ENCODE results near the gene CDKAL1. TPM values are rescaled to one million over a fixed set of nuclear protein-coding genes. Genes with fewer than 3 reads are reported as not detected.

The CDKAL1 gene
- total RNA-seq, 4 donors from 2014 or later: 10.3 to 11.2 (median 10.5) TPM

GRCh38 chr6:20566109-20566508 is 31.9 kb downstream of the CDKAL1 start:
- H3K27ac ChIP-seq (replicated peaks in 1 of 4): no peak overlapping the region
- no peak for DNase-seq (ENCODE audit: extremely low spot score)
- no peaks in the 10 kb centered on the region for H3K4me1 ChIP-seq
- no peaks in the 10 kb centered on the region for H3K27me3 ChIP-seq
- no peaks in the 10 kb centered on the region for H3K36me3 ChIP-seq
- intact Hi-C loops (cut with DNase I): no loop called here
- no peak overlapping the region for H3K4me3 ChIP-seq
- H3K9me3 ChIP-seq: no peaks in the 10 kb centered on the region
- no peak for TF ChIP-seq CTCF (IDR thresholded peaks at IDR 0.05)
- no peak for TF ChIP-seq EP300 (IDR thresholded peaks at IDR 0.05)
- TF ChIP-seq POLR2A (IDR thresholded peaks at IDR 0.05; ENCODE audit: low read depth): no peak
- TF ChIP-seq POLR2AphosphoS5 (IDR thresholded peaks at IDR 0.05): no peak
- WGBS: 92% methylated on average over 3 of the region's 3 CpGs

- WGBS: 83% methylated on average over 3 of the region's 3 CpGs
- Histone ChIP-seq H3K27me3 (no peaks in the 10 kb centered on the region), H3K27ac (replicated peaks in 1 of 4) (no peak overlapping the region), H3K9me3 (no peaks in the 10 kb centered on the region), H3K36me3 (no peaks in the 10 kb centered on the region), H3K4me1 (peaks cover 4 to 14% (median 12%) of the 10 kb centered on the region in 4 donors), H3K4me3 (no peak overlapping the region)
- intact Hi-C loops (cut with DNase I): no loop called here
- TF ChIP-seq CTCF (IDR thresholded peaks at IDR 0.05): no peak
- TF ChIP-seq POLR2AphosphoS5 (IDR thresholded peaks at IDR 0.05): no peak
- TF ChIP-seq EP300 (IDR thresholded peaks at IDR 0.05): no peak
- TF ChIP-seq POLR2A (IDR thresholded peaks at IDR 0.05; ENCODE audit: low read depth): no peak
- DNase-seq (ENCODE audit: extremely low spot score): no peak
Observed at GRCh38 chr6:20569000-20569610, 34.8 kb downstream of the CDKAL1 start.

- TF ChIP-seq POLR2A (IDR thresholded peaks at IDR 0.05; ENCODE audit: low read depth) (no peak), CTCF (IDR thresholded peaks at IDR 0.05) (no peak), POLR2AphosphoS5 (IDR thresholded peaks at IDR 0.05) (no peak)
- intact Hi-C loops (cut with DNase I): no loop called here
- H3K4me3 ChIP-seq: no peak overlapping the region
- no peak overlapping the region for H3K27ac ChIP-seq (replicated peaks in 1 of 4)
- H3K27me3 ChIP-seq: no peaks in the 10 kb centered on the region
- H3K4me1 ChIP-seq: peaks cover 4 to 15% (median 14%) of the 10 kb centered on the region in 4 donors
- H3K36me3 ChIP-seq: no peaks in the 10 kb centered on the region
- no peak for DNase-seq (ENCODE audit: extremely low spot score)
- H3K9me3 ChIP-seq: no peaks in the 10 kb centered on the region
Observed at GRCh38 chr6:20571261-20571660, 37.0 kb downstream of the CDKAL1 start.

GRCh38 chr6:20572288-20572687 is 38.0 kb downstream of the CDKAL1 start:
- TF ChIP-seq POLR2A (IDR thresholded peaks at IDR 0.05; ENCODE audit: low read depth): no peak
- TF ChIP-seq CTCF (IDR thresholded peaks at IDR 0.05): no peak
- TF ChIP-seq EP300 (IDR thresholded peaks at IDR 0.05): no peak
- TF ChIP-seq POLR2AphosphoS5 (IDR thresholded peaks at IDR 0.05): no peak
- H3K4me1 ChIP-seq: peaks cover 4 to 15% (median 14%) of the 10 kb centered on the region in 4 donors
- no peaks in the 10 kb centered on the region for H3K9me3 ChIP-seq
- no peaks in the 10 kb centered on the region for H3K27me3 ChIP-seq
- H3K36me3 ChIP-seq: peaks cover 0 to 5% (median 0%) of the 10 kb centered on the region in 4 donors
- intact Hi-C loops (cut with DNase I): no loop called here
- no peak overlapping the region for H3K27ac ChIP-seq (replicated peaks in 1 of 4)
- no peak for DNase-seq (ENCODE audit: extremely low spot score)
- no peak overlapping the region for H3K4me3 ChIP-seq
- 51% methylated on average over 2 of the region's 2 CpGs for WGBS

GRCh38 chr6:20572940-20573339 is 38.7 kb downstream of the CDKAL1 start:
- 89% methylated on average over 1 of the region's 1 CpG for WGBS
- intact Hi-C loops (cut with DNase I): no loop called here
- Histone ChIP-seq H3K27me3 (no peaks in the 10 kb centered on the region), H3K27ac (replicated peaks in 1 of 4) (no peak overlapping the region), H3K4me1 (peaks cover 4 to 15% (median 14%) of the 10 kb centered on the region in 4 donors), H3K36me3 (peaks cover 0 to 7% (median 2%) of the 10 kb centered on the region in 4 donors), H3K4me3 (no peak overlapping the region), H3K9me3 (no peaks in the 10 kb centered on the region)
- no peak for DNase-seq (ENCODE audit: extremely low spot score)
- TF ChIP-seq EP300 (IDR thresholded peaks at IDR 0.05) (no peak), POLR2AphosphoS5 (IDR thresholded peaks at IDR 0.05) (no peak), CTCF (IDR thresholded peaks at IDR 0.05) (no peak), POLR2A (IDR thresholded peaks at IDR 0.05; ENCODE audit: low read depth) (no peak)

Measured in esophagus muscularis mucosa (tissue), 4 donors.